Measurements from ENCODE around the gene MTHFS.

Gene MTHFS

DNA sequence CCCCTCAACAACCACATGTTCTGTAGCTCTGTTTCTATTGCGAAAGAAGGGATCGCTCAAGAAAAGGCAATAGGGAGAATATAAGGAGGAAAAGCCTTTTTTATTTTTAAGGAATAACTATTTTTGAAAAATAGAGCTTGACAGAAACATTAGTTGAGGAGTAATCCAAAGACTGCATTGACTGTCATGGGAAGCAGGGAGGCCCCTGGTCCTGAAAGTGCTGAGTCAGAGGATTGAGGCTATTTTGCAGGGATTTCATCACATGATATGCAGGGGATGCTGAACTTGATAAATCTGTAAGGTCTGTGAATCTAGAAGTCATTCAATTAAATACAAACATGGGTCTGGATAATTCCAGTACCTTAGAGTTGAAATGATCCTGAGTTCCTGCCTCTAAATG lies 92.0 kb downstream of the MTHFS start:
- TF ChIP-seq FOXP2 (optimal IDR thresholded peaks at IDR 0.05; ENCODE audit: borderline replicate concordance, extremely low read depth, extremely low read length, insufficient read depth): no peak
- TF ChIP-seq TAF1 (IDR thresholded peaks at IDR 0.05; ENCODE audit: borderline replicate concordance, insufficient read depth, low read length): no peak
- TF ChIP-seq, protein P1, sequence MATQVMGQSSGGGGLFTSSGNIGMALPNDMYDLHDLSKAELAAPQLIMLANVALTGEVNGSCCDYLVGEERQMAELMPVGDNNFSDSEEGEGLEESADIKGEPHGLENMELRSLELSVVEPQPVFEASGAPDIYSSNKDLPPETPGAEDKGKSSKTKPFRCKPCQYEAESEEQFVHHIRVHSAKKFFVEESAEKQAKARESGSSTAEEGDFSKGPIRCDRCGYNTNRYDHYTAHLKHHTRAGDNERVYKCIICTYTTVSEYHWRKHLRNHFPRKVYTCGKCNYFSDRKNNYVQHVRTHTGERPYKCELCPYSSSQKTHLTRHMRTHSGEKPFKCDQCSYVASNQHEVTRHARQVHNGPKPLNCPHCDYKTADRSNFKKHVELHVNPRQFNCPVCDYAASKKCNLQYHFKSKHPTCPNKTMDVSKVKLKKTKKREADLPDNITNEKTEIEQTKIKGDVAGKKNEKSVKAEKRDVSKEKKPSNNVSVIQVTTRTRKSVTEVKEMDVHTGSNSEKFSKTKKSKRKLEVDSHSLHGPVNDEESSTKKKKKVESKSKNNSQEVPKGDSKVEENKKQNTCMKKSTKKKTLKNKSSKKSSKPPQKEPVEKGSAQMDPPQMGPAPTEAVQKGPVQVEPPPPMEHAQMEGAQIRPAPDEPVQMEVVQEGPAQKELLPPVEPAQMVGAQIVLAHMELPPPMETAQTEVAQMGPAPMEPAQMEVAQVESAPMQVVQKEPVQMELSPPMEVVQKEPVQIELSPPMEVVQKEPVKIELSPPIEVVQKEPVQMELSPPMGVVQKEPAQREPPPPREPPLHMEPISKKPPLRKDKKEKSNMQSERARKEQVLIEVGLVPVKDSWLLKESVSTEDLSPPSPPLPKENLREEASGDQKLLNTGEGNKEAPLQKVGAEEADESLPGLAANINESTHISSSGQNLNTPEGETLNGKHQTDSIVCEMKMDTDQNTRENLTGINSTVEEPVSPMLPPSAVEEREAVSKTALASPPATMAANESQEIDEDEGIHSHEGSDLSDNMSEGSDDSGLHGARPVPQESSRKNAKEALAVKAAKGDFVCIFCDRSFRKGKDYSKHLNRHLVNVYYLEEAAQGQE (IDR thresholded peaks at IDR 0.05; ENCODE audit: insufficient read depth in 1 of 2, low read depth in 2 of 2, low read length in 2 of 2): no peak
- no peak for TF ChIP-seq SIN3A (IDR thresholded peaks at IDR 0.05; ENCODE audit: borderline replicate concordance, insufficient read depth, low read length)
- TF ChIP-seq POLR2AphosphoS5 (IDR thresholded peaks at IDR 0.05; ENCODE audit: low read depth, low read length): no peak

DNA sequence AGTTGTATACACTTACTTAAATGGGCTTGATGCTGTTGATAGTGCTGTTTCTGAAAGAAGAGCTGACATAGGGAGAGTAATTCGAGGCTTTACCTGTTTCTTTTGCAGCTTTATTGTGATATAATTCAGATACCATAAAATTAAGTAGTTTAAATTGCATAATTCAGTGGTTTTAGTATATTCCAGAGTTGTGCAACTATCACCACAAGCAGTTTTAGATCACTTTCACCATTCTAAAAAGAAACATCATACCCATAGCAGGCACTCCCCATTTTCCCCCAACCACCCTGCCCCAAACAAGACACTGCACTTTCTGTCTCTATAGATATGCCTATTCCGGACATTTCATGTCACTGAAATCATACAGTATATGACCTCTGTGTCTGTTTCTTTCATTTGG lies 98.5 kb downstream of the MTHFS start:
- TF ChIP-seq, protein P1 (IDR thresholded peaks at IDR 0.05; ENCODE audit: insufficient read depth in 1 of 2, low read depth in 2 of 2, low read length in 2 of 2): no peak
- TF ChIP-seq TAF1 (IDR thresholded peaks at IDR 0.05; ENCODE audit: borderline replicate concordance, insufficient read depth, low read length) (no peak), POLR2AphosphoS5 (IDR thresholded peaks at IDR 0.05; ENCODE audit: low read depth, low read length) (no peak), SIN3A (IDR thresholded peaks at IDR 0.05; ENCODE audit: borderline replicate concordance, insufficient read depth, low read length) (no peak), FOXP2 (optimal IDR thresholded peaks at IDR 0.05; ENCODE audit: borderline replicate concordance, extremely low read depth, extremely low read length, insufficient read depth) (no peak)
